Kidney (tissue), 14 donors: ENCODE data around the gene WNT6. TPM values are rescaled to one million over a fixed set of nuclear protein-coding genes. Genes with fewer than 3 reads are reported as not detected.

Source experiments
- DNase-seq, 5 donors: peaks; one replicate each; pipeline ENCODE4 v3.0.0-alpha.2; 2013 to 2020
- FAIRE-seq: peaks from 2 replicates; lab custom pipeline; 2012; peaks lifted over from hg19 to GRCh38; lab: Jason Lieb, UNC
- H3K27ac ChIP-seq, 2 donors: one replicate each; pipeline ENCODE4 v1.7.0; 2013; ENCODE audit warnings: low read depth in 2 of 2, low read length in 2 of 2, inconsistent platforms in 1 of 2
- H3K27me3 ChIP-seq: one replicate; pipeline ENCODE4 v1.7.1; 2013; ENCODE audit warnings: low read length, inconsistent platforms; ENCODE audit not compliant: control insufficient read depth, insufficient read depth
- H3K36me3 ChIP-seq, 3 donors: one replicate each; pipeline versions ENCODE4 v1.7.0 to v1.7.1; 2013; ENCODE audit warnings: low read length in 3 of 3, control low read depth in 1 of 3, inconsistent platforms in 1 of 3; ENCODE audit not compliant: insufficient read depth in 3 of 3, control insufficient read depth in 2 of 3
- H3K4me1 ChIP-seq, 3 donors: one replicate each; pipeline versions ENCODE4 v1.7.0 to v1.7.1; 2013; ENCODE audit warnings: low read length in 3 of 3, inconsistent platforms in 1 of 3, low read depth in 1 of 3; ENCODE audit not compliant: control insufficient read depth in 2 of 3, insufficient read depth in 2 of 3
- H3K4me3 ChIP-seq, 3 donors: one replicate each; pipeline versions ENCODE4 v1.7.0 to v1.8.1; 2013; ENCODE audit warnings: low read length in 3 of 3, control low read depth in 1 of 3, inconsistent platforms in 1 of 3
- H3K9ac ChIP-seq, 3 donors: one replicate each; pipeline versions ENCODE4 v1.7.0 to v1.7.1; 2013; ENCODE audit warnings: low read length in 3 of 3, control low read depth in 1 of 3, inconsistent platforms in 1 of 3
- H3K9me3 ChIP-seq, 3 donors: one replicate each; pipeline versions ENCODE4 v1.7.0 to v1.7.1; 2013; ENCODE audit warnings: low read length in 3 of 3, control low read depth in 1 of 3, inconsistent platforms in 1 of 3; ENCODE audit not compliant: control insufficient read depth in 2 of 3, insufficient read depth in 1 of 3
- CTCF ChIP-seq: IDR thresholded peaks from 3 replicates; pipeline ENCODE4 v1.5.1; 2012; ENCODE audit warnings: mild to moderate bottlenecking, moderate library complexity, borderline replicate concordance; ENCODE audit not compliant: insufficient read depth; ENCODE audit errors: extremely low read depth
- intact Hi-C: fragments of 100-400 bp; cut with DNase I; formaldehyde crosslinking; loops from one replicate; pipeline ENCODE4 v1.11.1; 2022
- polyA plus RNA-seq: library from polyadenylated mRNA; stranded (reverse); fragments of 350-450 nt; fragmentation: Illumina TruSeq; extraction: RNeasy Lipid Tissue Mini Kit (QIAGEN cat#74804); gene quantifications from one replicate; pipeline ENCODE4 v1.2.3, GENCODE V29; 2014; ENCODE audit warnings: low read depth, low replicate concordance; ENCODE audit not compliant: insufficient read depth
- total RNA-seq: library from RNA; stranded (reverse); fragmentation: NEBNext Ultra II Directional; extraction: Animal tissue kit (Norgen Biotek cat#: 25700); gene quantifications from one replicate; pipeline ENCODE4 v1.2.1, GENCODE V29; 2021
- donor health status: control.
- donor health status: control.
- donor health status: control.
- donor health status: control.
- donor health status: control.
- donor health status: DM: yes; HTN: yes; CAD: no.
- donor health status: Normal renal cell carcinoma (clear cell type).

The WNT6 gene
- total and polyA plus RNA-seq, 2 donors from 2014 or later = 0.57 to 0.75 TPM

- Histone ChIP-seq H3K4me1 (peaks cover 0 to 2% (median 0%) of the 10 kb centered on the region in 3 donors), H3K9me3 (no peaks in the 10 kb centered on the region), H3K9ac (no peak overlapping the region), H3K27me3 (peaks cover 26% of the 10 kb centered on the region), H3K27ac (no peak overlapping the region), H3K4me3 (no peak overlapping the region), H3K36me3 (no peaks in the 10 kb centered on the region)
- no peak for DNase-seq
- intact Hi-C loops = no loop called here
- FAIRE-seq = no peak
- no peak for TF ChIP-seq CTCF
Observed at GRCh38 chr2:218856167-218856895, 3.3 kb upstream of the WNT6 start.

GRCh38 chr2:218856896-218857243 lies 2.7 kb upstream of the WNT6 start:
- H3K27ac ChIP-seq = no peak overlapping the region
- no peaks in the 10 kb centered on the region for H3K9me3 ChIP-seq
- no peak for TF ChIP-seq CTCF
- DNase-seq = no peak
- no peaks in the 10 kb centered on the region for H3K36me3 ChIP-seq
- H3K9ac ChIP-seq = no peak overlapping the region
- peaks cover 30% of the 10 kb centered on the region for H3K27me3 ChIP-seq
- intact Hi-C loops = no loop called here
- no peak overlapping the region for H3K4me3 ChIP-seq
- H3K4me1 ChIP-seq = peaks cover 0 to 2% (median 0%) of the 10 kb centered on the region in 3 donors
- FAIRE-seq = no peak

GRCh38 chr2:218857371-218858137 lies 2.1 kb upstream of the WNT6 start:
- no peaks in the 10 kb centered on the region for H3K9me3 ChIP-seq
- peaks cover 33% of the 10 kb centered on the region for H3K27me3 ChIP-seq
- TF ChIP-seq CTCF = no peak
- no peaks in the 10 kb centered on the region for H3K36me3 ChIP-seq
- no peak overlapping the region for H3K4me3 ChIP-seq
- DNase-seq = no peak
- intact Hi-C loops = no loop called here
- FAIRE-seq = no peak
- H3K4me1 ChIP-seq = peaks cover 0 to 2% (median 0%) of the 10 kb centered on the region in 3 donors
- no peak overlapping the region for H3K27ac ChIP-seq
- no peak overlapping the region for H3K9ac ChIP-seq
